PC-9 (cell line): ENCODE measurements around the gene CRTAC1. TPM values are rescaled to one million over a fixed set of nuclear protein-coding genes. Genes with fewer than 3 reads are reported as not detected.
A peak's percentile ranks its signal among the peaks of the same experiment; 100 is the strongest.

Experiments used
- BruUV-seq: library from RNA; stranded (reverse); fragments of 400-500 nt; replicated peaks from 2 replicates; lab custom pipeline; 2021; lab: Mats Ljungman, UMichigan
- CTCF ChIA-PET: fragments of 300-600 bp; sonication (Branson Sonifier 250); formaldehyde crosslinking; loops from one replicate; lab custom pipeline; 2022; ENCODE audit warnings: antibody characterized with exemption; lab: Charles Lee
- POLR2A ChIA-PET: fragments of 300-600 bp; sonication (Branson Sonifier 250); formaldehyde crosslinking; loops from one replicate; lab custom pipeline; 2022; ENCODE audit warnings: antibody characterized with exemption; ENCODE audit not compliant: unreplicated experiment; lab: Charles Lee
- DNase-seq, 2 experiments: peaks; one replicate each; pipeline versions ENCODE4 v3.0.0 to v3.0.0-alpha.2; 2015 to 2022; ENCODE audit warnings: mixed read lengths in 1 of 2
- H2AFZ ChIP-seq: fragments of 200-600 bp; sonication (generic); 2 replicates; pipeline ENCODE4 v1.8.1; 2017; ENCODE audit warnings: antibody characterized with exemption
- H3F3A ChIP-seq: fragments of 200-600 bp; sonication (generic); 2 replicates; pipeline ENCODE4 v1.8.1; 2017; ENCODE audit warnings: antibody characterized with exemption, mild to moderate bottlenecking, low read depth; ENCODE audit not compliant: insufficient read depth
- H3K27ac ChIP-seq: fragments of 200-600 bp; sonication (generic); 2 replicates; pipeline ENCODE4 v1.6.1; 2016; ENCODE audit warnings: mixed run types
- H3K27me3 ChIP-seq: fragments of 200-600 bp; sonication (generic); 2 replicates; pipeline ENCODE4 v1.6.1; 2016; ENCODE audit warnings: low read depth, mixed run types; ENCODE audit not compliant: insufficient read depth
- H3K36me3 ChIP-seq: fragments of 200-600 bp; sonication (generic); 2 replicates; pipeline ENCODE4 v1.6.1; 2016; ENCODE audit warnings: low read depth, mixed run types
- H3K4me1 ChIP-seq: fragments of 200-600 bp; sonication (generic); replicated peaks from 2 replicates; pipeline ENCODE4 v1.6.1; 2016; ENCODE audit warnings: mixed run types; ENCODE audit not compliant: insufficient read depth
- H3K4me2 ChIP-seq: fragments of 200-600 bp; sonication (generic); 2 replicates; pipeline ENCODE4 v1.6.1; 2017; ENCODE audit warnings: mixed run types
- H3K4me3 ChIP-seq: fragments of 200-600 bp; sonication (generic); 2 replicates; pipeline ENCODE4 v1.6.1; 2016; ENCODE audit warnings: mixed run types
- H3K79me2 ChIP-seq: fragments of 200-600 bp; sonication (generic); 2 replicates; pipeline ENCODE4 v1.6.1; 2017; ENCODE audit warnings: low read depth, mixed run types
- H3K9me2 ChIP-seq: fragments of 200-600 bp; sonication (generic); 2 replicates; pipeline ENCODE4 v1.8.1; 2017; ENCODE audit warnings: mild to moderate bottlenecking; ENCODE audit not compliant: insufficient read depth
- H3K9me3 ChIP-seq: fragments of 200-600 bp; sonication (generic); 2 replicates; pipeline ENCODE4 v1.8.1; 2016; ENCODE audit warnings: low read depth; ENCODE audit not compliant: insufficient read depth
- H4K20me1 ChIP-seq: fragments of 200-600 bp; sonication (generic); 2 replicates; pipeline ENCODE4 v1.8.1; 2017; ENCODE audit not compliant: insufficient read depth
- CTCF ChIP-seq: fragments of 200-600 bp; sonication (generic); conservative IDR thresholded peaks from 2 replicates; pipeline ENCODE4 v1.6.1; 2017; ENCODE audit warnings: mixed run types, antibody characterized with exemption, mild to moderate bottlenecking, moderate library complexity
- EZH2 ChIP-seq: fragments of 200-600 bp; sonication (generic); IDR thresholded peaks from 2 replicates; pipeline ENCODE4 v1.8.0; 2017; ENCODE audit warnings: antibody characterized with exemption, low read depth
- intact Hi-C: fragments of 100-400 bp; cut with micrococcal nuclease; formaldehyde crosslinking; loops from one replicate; pipeline ENCODE4 v1.10.0; 2022; ENCODE audit not compliant: unreplicated experiment
- total RNA-seq: library from RNA; stranded (reverse); gene quantifications from 2 replicates; pipeline ENCODE4 v1.2.3, GENCODE V29; 2021

CRTAC1 gene
- total RNA-seq, 1 experiment from 2014 or later: not detected

- H3K4me2 ChIP-seq: peak overlapping the region; percentile 54
- DNase-seq: peak; percentile 72 to 82
- intact Hi-C loops: loop anchor here (1.0 kb wide), 2 partner anchors 77 to 110 kb away; no protein-coding TSS in a partner anchor
- no peaks in the 10 kb centered on the region for H4K20me1 ChIP-seq
- ChIA-PET POLR2A (interaction anchor here (0.7 kb wide), 1 partner anchor 9 kb away, joined by 3 read pairs; no protein-coding TSS in a partner anchor), CTCF (interaction anchor here (1.0 to 1.3 kb wide), 2 partner anchors 77 to 79 kb away, joined by 4 read pairs; no protein-coding TSS in a partner anchor)
- peaks cover 4% of the 10 kb centered on the region; the same call in 1 of the 2 replicates for H3F3A ChIP-seq
- H3K27me3 ChIP-seq: no peaks in the 10 kb centered on the region
- H3K36me3 ChIP-seq: no peaks in the 10 kb centered on the region
- H2AFZ ChIP-seq: no peak overlapping the region
- no peaks in the 10 kb centered on the region for H3K79me2 ChIP-seq
- TF ChIP-seq EZH2 (no peak), CTCF (peak; percentile 75)
- BruUV-seq: no TSS peak
- H3K9me2 ChIP-seq: no peaks in the 10 kb centered on the region
- no peaks in the 10 kb centered on the region for H3K9me3 ChIP-seq
- peaks cover 13% of the 10 kb centered on the region for H3K4me1 ChIP-seq
- no peak overlapping the region for H3K4me3 ChIP-seq
- no peak overlapping the region for H3K27ac ChIP-seq
Measured at GRCh38 chr10:97869091-97870042, 161.1 kb downstream of the CRTAC1 start.

DNA sequence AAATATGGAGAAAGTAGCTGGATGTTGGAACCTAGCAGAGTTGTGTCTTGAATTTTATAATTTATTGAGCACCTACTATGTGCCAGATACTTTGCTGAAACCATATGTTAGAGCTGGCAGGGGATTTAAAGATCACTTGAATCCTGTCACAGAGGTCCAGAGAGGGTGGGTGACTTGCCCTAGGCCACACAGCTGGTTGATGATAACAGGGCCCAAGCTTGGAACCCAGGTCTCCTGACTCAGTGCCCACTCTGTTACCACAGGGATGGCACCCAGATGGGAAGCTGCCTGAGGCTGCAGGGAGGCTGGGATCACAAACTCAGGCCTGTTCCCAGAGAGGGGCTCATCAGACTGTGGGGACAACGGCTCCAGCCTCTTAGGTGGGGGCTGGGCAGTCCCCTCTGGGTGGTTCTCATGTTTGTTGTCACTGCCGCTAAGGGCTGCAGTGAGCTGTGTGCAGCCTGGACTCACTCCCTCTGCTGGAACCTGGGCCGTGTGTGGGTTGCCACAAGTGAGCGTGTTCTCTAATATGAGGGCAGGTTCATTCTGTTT is 162.2 kb downstream of the CRTAC1 start:
- POLR2A ChIA-PET: interaction anchor here (0.7 kb wide), 1 partner anchor 8 kb away, joined by 3 read pairs; no protein-coding TSS in a partner anchor
- Histone ChIP-seq H4K20me1 (no peaks in the 10 kb centered on the region), H3K4me1 (peaks cover 13% of the 10 kb centered on the region), H3K27ac (no peak overlapping the region), H3K79me2 (no peaks in the 10 kb centered on the region), H3F3A (peaks cover 4% of the 10 kb centered on the region; the same call in 1 of the 2 replicates), H3K27me3 (no peaks in the 10 kb centered on the region), H2AFZ (no peak overlapping the region), H3K4me3 (no peak overlapping the region), H3K36me3 (no peaks in the 10 kb centered on the region), H3K9me3 (no peaks in the 10 kb centered on the region), H3K4me2 (no peak overlapping the region), H3K9me2 (no peaks in the 10 kb centered on the region)
- BruUV-seq: no TSS peak
- intact Hi-C loops: no loop called here
- DNase-seq: no peak
- CTCF ChIA-PET: interaction anchor here (0.6 kb wide), 2 partner anchors 13 to 173 kb away, joined by 3 to 5 read pairs; no protein-coding TSS in a partner anchor
- TF ChIP-seq EZH2: no peak
- TF ChIP-seq CTCF: no peak

GRCh38 chr10:97867220-97867800 is 163.1 kb downstream of the CRTAC1 start:
- Histone ChIP-seq H3K9me3 (no peaks in the 10 kb centered on the region), H3K36me3 (no peaks in the 10 kb centered on the region), H3K27ac (no peak overlapping the region), H3K79me2 (no peaks in the 10 kb centered on the region), H4K20me1 (no peaks in the 10 kb centered on the region), H3K4me1 (peaks cover 21% of the 10 kb centered on the region), H3F3A (peaks cover 9% of the 10 kb centered on the region; the same call in 1 of the 2 replicates), H3K4me2 (no peak overlapping the region), H3K4me3 (no peak overlapping the region), H2AFZ (no peak overlapping the region), H3K27me3 (no peaks in the 10 kb centered on the region), H3K9me2 (no peaks in the 10 kb centered on the region)
- CTCF ChIA-PET: interaction anchor here (0.6 kb wide), 1 partner anchor 174 kb away, joined by 5 read pairs; no protein-coding TSS in a partner anchor
- no peak for DNase-seq
- BruUV-seq: no TSS peak
- intact Hi-C loops: no loop called here
- TF ChIP-seq CTCF: no peak
- TF ChIP-seq EZH2: no peak
- POLR2A ChIA-PET: no interaction called here
